WTC11 (cell line): ENCODE results near the gene CNOT8. TPM values are rescaled to one million over a fixed set of nuclear protein-coding genes. Genes with fewer than 3 reads are reported as not detected.
"Not testable (repeated sequence)": the region's sequence is repeated elsewhere in the genome, so short reads cannot be mapped to it uniquely, and the experiment has no call there.

Experiments used
- ATAC-seq: fragments of 200-7000 bp; cut with Tn5 transposase; 2 replicates; pipeline ENCODE4 v1.10.0; 2021; ENCODE audit warnings: mild to moderate bottlenecking, moderate library complexity
- CTCF ChIA-PET: fragments of 300-600 bp; sonication (Branson Sonifier 250); formaldehyde crosslinking; loops from one replicate; lab custom pipeline; 2021; ENCODE audit warnings: antibody characterized with exemption; lab: Charles Lee
- POLR2A ChIA-PET: fragments of 350-600 bp; sonication (Branson Sonifier 250); formaldehyde crosslinking; loops from one replicate; lab custom pipeline; 2021; ENCODE audit warnings: antibody characterized with exemption; lab: Charles Lee
- DNase-seq: peaks from one replicate; pipeline ENCODE4 v3.0.0; 2021; ENCODE audit warnings: low spot score
- H3K27ac Mint-ChIP-seq: 2 replicates; pipeline ENCODE4 v1.8.0; 2021; ENCODE audit warnings: mixed read lengths
- H3K27me3 Mint-ChIP-seq: 2 replicates; pipeline ENCODE4 v1.8.0; 2021; ENCODE audit warnings: low read depth, mild to moderate bottlenecking, moderate library complexity, mixed read lengths
- H3K36me3 Mint-ChIP-seq: 2 replicates; pipeline ENCODE4 v1.8.0; 2021; ENCODE audit warnings: mixed read lengths
- H3K4me1 Mint-ChIP-seq: 2 replicates; pipeline ENCODE4 v1.8.0; 2022; ENCODE audit warnings: mixed read lengths
- H3K4me3 Mint-ChIP-seq: 2 replicates; pipeline ENCODE4 v1.8.0; 2021; ENCODE audit warnings: mild to moderate bottlenecking, moderate library complexity, mixed read lengths
- H3K9me3 Mint-ChIP-seq: 2 replicates; pipeline ENCODE4 v1.8.0; 2021; ENCODE audit warnings: mixed read lengths
- AR ChIP-seq: fragments of 250-450 bp; sonication (Bioruptor Pico); IDR thresholded peaks from 2 replicates; pipeline ENCODE4 v1.9.0; 2021; ENCODE audit warnings: mild to moderate bottlenecking
- ETV6 ChIP-seq: sonication (generic); formaldehyde crosslinking; IDR thresholded peaks from 2 replicates; pipeline ENCODE4 v1.8.1; 2022; ENCODE audit warnings: mild to moderate bottlenecking, missing genetic modification reagents
- FOXJ3 ChIP-seq: sonication (generic); formaldehyde crosslinking; IDR thresholded peaks from 2 replicates; pipeline ENCODE4 v1.9.0; 2021; ENCODE audit warnings: missing genetic modification reagents, mild to moderate bottlenecking, borderline replicate concordance
- GRHL2 ChIP-seq: fragments of 250-450 bp; sonication (Bioruptor Pico); IDR thresholded peaks from 2 replicates; pipeline ENCODE4 v1.8.0; 2022; ENCODE audit warnings: mild to moderate bottlenecking, moderate library complexity; ENCODE audit not compliant: insufficient replicate concordance, severe bottlenecking
- JAZF1 ChIP-seq: fragments of 250-450 bp; sonication (Bioruptor Pico); IDR thresholded peaks from 2 replicates; pipeline ENCODE4 v1.9.0; 2021; ENCODE audit warnings: moderate library complexity, mild to moderate bottlenecking, inconsistent platforms
- KAT7 ChIP-seq: sonication (generic); formaldehyde crosslinking; IDR thresholded peaks from 2 replicates; pipeline ENCODE4 v1.8.1; 2023; ENCODE audit warnings: missing genetic modification reagents, mild to moderate bottlenecking, borderline replicate concordance
- MXD4 ChIP-seq: fragments of 250-450 bp; sonication (Bioruptor Pico); IDR thresholded peaks from 2 replicates; pipeline ENCODE4 v1.8.0; 2021; ENCODE audit warnings: mild to moderate bottlenecking, moderate library complexity, borderline replicate concordance
- PREB ChIP-seq: sonication (generic); formaldehyde crosslinking; IDR thresholded peaks from 2 replicates; pipeline ENCODE4 v1.8.1; 2022; ENCODE audit warnings: mild to moderate bottlenecking, missing genetic modification reagents, moderate library complexity, borderline replicate concordance
- PRRX2 ChIP-seq: fragments of 250-450 bp; sonication (Bioruptor Pico); IDR thresholded peaks from 2 replicates; pipeline ENCODE4 v1.8.0; 2021; ENCODE audit warnings: mild to moderate bottlenecking
- TP53 ChIP-seq: sonication (generic); formaldehyde crosslinking; IDR thresholded peaks from 2 replicates; pipeline ENCODE4 v1.8.1; 2023; ENCODE audit warnings: mild to moderate bottlenecking, missing genetic modification reagents
- ZMAT4 ChIP-seq: fragments of 250-450 bp; sonication (Bioruptor Pico); IDR thresholded peaks from 2 replicates; pipeline ENCODE4 v1.9.0; 2021; ENCODE audit warnings: mild to moderate bottlenecking
- ZNF263 ChIP-seq: sonication (generic); formaldehyde crosslinking; IDR thresholded peaks from 2 replicates; pipeline ENCODE4 v1.8.1; 2022; ENCODE audit warnings: low read depth, mild to moderate bottlenecking, moderate library complexity, missing genetic modification reagents
- ZNF317 ChIP-seq: sonication (generic); formaldehyde crosslinking; IDR thresholded peaks from 2 replicates; pipeline ENCODE4 v1.8.1; 2023; ENCODE audit warnings: low read depth, mild to moderate bottlenecking, moderate library complexity, missing genetic modification reagents, borderline replicate concordance
- ZNF416 ChIP-seq: fragments of 250-450 bp; sonication (Bioruptor Pico); IDR thresholded peaks from 2 replicates; pipeline ENCODE4 v1.9.0; 2021; ENCODE audit warnings: mild to moderate bottlenecking, inconsistent platforms
- ZNF423 ChIP-seq: fragments of 250-450 bp; sonication (Bioruptor Pico); IDR thresholded peaks from 2 replicates; pipeline ENCODE4 v2.1.2; 2022; ENCODE audit warnings: mild to moderate bottlenecking, moderate library complexity
- total RNA-seq: library from RNA; stranded (reverse); gene quantifications from 3 replicates; pipeline ENCODE4 v1.2.3, GENCODE V29; 2021

Gene CNOT8
- total RNA-seq, 1 experiment from 2014 or later, result 58.6 TPM

GRCh38 chr5:154816891-154817492, 41.4 kb upstream of the CNOT8 start:
- POLR2A ChIA-PET, result no interaction called here
- no peaks in the 10 kb centered on the region for H3K27me3 Mint-ChIP-seq
- H3K4me1 Mint-ChIP-seq, result peaks cover 16% of the 10 kb centered on the region; the same call in 1 of the 2 replicates
- no peak for TF ChIP-seq ZMAT4
- no peaks in the 10 kb centered on the region for H3K9me3 Mint-ChIP-seq
- DNase-seq (no peak), ATAC-seq (no peak)
- CTCF ChIA-PET, result no interaction called here
- H3K36me3 Mint-ChIP-seq, result peaks cover 74% of the 10 kb centered on the region
- no peak overlapping the region for H3K4me3 Mint-ChIP-seq
- no peak overlapping the region; the same call in 1 of the 2 replicates for H3K27ac Mint-ChIP-seq

- H3K4me3 Mint-ChIP-seq, result no peak overlapping the region
- peaks cover 16% of the 10 kb centered on the region; the same call in 1 of the 2 replicates for H3K4me1 Mint-ChIP-seq
- H3K36me3 Mint-ChIP-seq, result peaks cover 67% of the 10 kb centered on the region
- H3K9me3 Mint-ChIP-seq, result no peaks in the 10 kb centered on the region
- H3K27ac Mint-ChIP-seq, result peak overlapping the region; percentile 85; the same call in 1 of the 2 replicates
- H3K27me3 Mint-ChIP-seq, result no peaks in the 10 kb centered on the region
- TF ChIP-seq ZNF416 (no peak), ETV6 (CRISPR knock-in tag) (no peak), PREB (CRISPR knock-in tag) (no peak)
- ATAC-seq (no peak), DNase-seq (no peak)
- CTCF ChIA-PET, result no interaction called here
- POLR2A ChIA-PET, result no interaction called here
These were observed 40.6 kb upstream of the CNOT8 start for GRCh38 chr5:154817815-154818214.

GRCh38 chr5:154818471-154819116, 39.8 kb upstream of the CNOT8 start:
- TF ChIP-seq FOXJ3 (CRISPR knock-in tag) (no peak), ZNF263 (no peak), PRRX2 (CRISPR knock-in tag) (no peak)
- TF ChIP-seq, all 79 proteins: peak for 0
- Mint-ChIP-seq H3K36me3 (peaks cover 65% of the 10 kb centered on the region), H3K27me3 (no peaks in the 10 kb centered on the region), H3K4me3 (no peak overlapping the region), H3K27ac (peak overlapping the region; percentile 70; the same call in 1 of the 2 replicates), H3K4me1 (peaks cover 16% of the 10 kb centered on the region; the same call in 1 of the 2 replicates), H3K9me3 (no peaks in the 10 kb centered on the region)
- ChIA-PET CTCF (interaction anchor here (1.8 kb wide), 1 partner anchor 168 kb away, joined by 7 read pairs; no protein-coding TSS in a partner anchor), POLR2A (no interaction called here)
- DNase-seq, result no peak
- no peak for ATAC-seq

GRCh38 chr5:154819546-154819945, 38.9 kb upstream of the CNOT8 start:
- POLR2A ChIA-PET, result interaction anchor here (0.8 kb wide), 1 partner anchor 25 kb away, joined by 3 read pairs; no protein-coding TSS in a partner anchor
- no peaks in the 10 kb centered on the region for H3K27me3 Mint-ChIP-seq
- TF ChIP-seq TP53 (no peak), ETV6 (CRISPR knock-in tag) (no peak), MXD4 (CRISPR knock-in tag) (no peak), ZNF317 (CRISPR knock-in tag) (no peak), KAT7 (no peak), ZNF423 (CRISPR knock-in tag) (no peak)
- TF ChIP-seq, all 79 proteins: peak for 0
- Mint-ChIP-seq H3K9me3 (no peaks in the 10 kb centered on the region), H3K27ac (0 out of 2 replicates have a peak overlapping the region, but pooled peaks have one; percentile 11), H3K36me3 (peaks cover 65% of the 10 kb centered on the region), H3K4me1 (peaks cover 16% of the 10 kb centered on the region; the same call in 1 of the 2 replicates), H3K4me3 (no peak overlapping the region)
- no peak for DNase-seq
- no peak for ATAC-seq
- CTCF ChIA-PET, result interaction anchor here (1.8 kb wide), 1 partner anchor 169 kb away, joined by 7 read pairs; no protein-coding TSS in a partner anchor

- POLR2A ChIA-PET, result interaction anchor here (0.8 kb wide), 1 partner anchor 24 kb away, joined by 3 read pairs; no protein-coding TSS in a partner anchor
- Mint-ChIP-seq H3K4me1 (peaks cover 16% of the 10 kb centered on the region; the same call in 1 of the 2 replicates), H3K9me3 (no peaks in the 10 kb centered on the region), H3K4me3 (no peak overlapping the region), H3K27me3 (no peaks in the 10 kb centered on the region), H3K36me3 (peaks cover 58% of the 10 kb centered on the region)
- no peak for DNase-seq
- TF ChIP-seq AR (CRISPR knock-in tag), result no peak
- no peak for TF ChIP-seq GRHL2 (CRISPR knock-in tag)
- no peak for TF ChIP-seq JAZF1 (CRISPR knock-in tag)
- TF ChIP-seq, all 79 proteins: peak for 0
- CTCF ChIA-PET, result interaction anchor here (1.8 kb wide), 1 partner anchor 170 kb away, joined by 7 read pairs; no protein-coding TSS in a partner anchor
- H3K27ac Mint-ChIP-seq, result peak overlapping the region; percentile 65; the same call in 1 of the 2 replicates
- ATAC-seq, result no peak; the same call in none of the 2 replicates
These were observed 38.0 kb upstream of the CNOT8 start for GRCh38 chr5:154820383-154820782.

GRCh38 chr5:154822896-154823295, 35.5 kb upstream of the CNOT8 start:
- Mint-ChIP-seq H3K4me1 (peaks cover 16% of the 10 kb centered on the region; the same call in 1 of the 2 replicates), H3K36me3 (peaks cover 45% of the 10 kb centered on the region), H3K27ac (0 out of 2 replicates have a peak overlapping the region, but pooled peaks have one; percentile 29)
- POLR2A ChIA-PET, result interaction anchor here (0.6 kb wide), 1 partner anchor 178 kb away, joined by 3 read pairs; no protein-coding TSS in a partner anchor
- not testable (repeated sequence) for ATAC-seq, H3K4me3 Mint-ChIP-seq, H3K9me3 Mint-ChIP-seq, DNase-seq, H3K27me3 Mint-ChIP-seq
- CTCF ChIA-PET, result interaction anchor here (0.5 kb wide), 1 partner anchor 190 kb away, joined by 4 read pairs; no protein-coding TSS in a partner anchor
